A549 (cell line): Measurements from ENCODE around the gene ZNF625.

Source experiments
- BHLHE40 ChIP-seq: IDR thresholded peaks from 2 replicates; pipeline ENCODE4 v1.6.1; 2012; ENCODE audit warnings: low read depth, low read length, inconsistent platforms
- CBX8 ChIP-seq: fragments of 200-600 bp; sonication (generic); IDR thresholded peaks from 2 replicates; pipeline ENCODE4 v1.6.1; 2016
- CHD4 ChIP-seq: fragments of 200-600 bp; sonication (generic); IDR thresholded peaks from 2 replicates; pipeline ENCODE4 v1.6.1; 2016; ENCODE audit warnings: antibody characterized with exemption, mild to moderate bottlenecking, borderline replicate concordance
- CTCF ChIP-seq: fragments of >200 bp; sonication (Bioruptor Twin); formaldehyde crosslinking; IDR thresholded peaks from 3 replicates; pipeline ENCODE4 v1.5.1; 2016
- EP300 ChIP-seq, 2 experiments: fragments of >200 bp; sonication (Bioruptor Twin); formaldehyde crosslinking; IDR thresholded peaks; 2 replicates in 1 of 2; 3 replicates in 1 of 2; pipeline ENCODE4 v1.6.1; 2016 to 2017
- JUNB ChIP-seq: fragments of >200 bp; sonication (Bioruptor Twin); formaldehyde crosslinking; IDR thresholded peaks from 2 replicates; pipeline ENCODE4 v1.6.1; 2016
- MAZ ChIP-seq: fragments of 150-350 bp; IDR thresholded peaks from 2 replicates; pipeline ENCODE4 v1.6.1; 2014; ENCODE audit warnings: antibody characterized with exemption, low read depth, low read length, borderline replicate concordance
- REST ChIP-seq: fragments of 200-600 bp; sonication (generic); IDR thresholded peaks from 2 replicates; pipeline ENCODE4 v1.6.1; 2016; ENCODE audit warnings: antibody characterized with exemption, mild to moderate bottlenecking, moderate library complexity
- TP53 ChIP-seq: fragments of 250-450 bp; sonication (Bioruptor Pico); IDR thresholded peaks from 2 replicates; pipeline ENCODE4 v1.5.0; 2021; ENCODE audit warnings: mild to moderate bottlenecking, moderate library complexity

DNA sequence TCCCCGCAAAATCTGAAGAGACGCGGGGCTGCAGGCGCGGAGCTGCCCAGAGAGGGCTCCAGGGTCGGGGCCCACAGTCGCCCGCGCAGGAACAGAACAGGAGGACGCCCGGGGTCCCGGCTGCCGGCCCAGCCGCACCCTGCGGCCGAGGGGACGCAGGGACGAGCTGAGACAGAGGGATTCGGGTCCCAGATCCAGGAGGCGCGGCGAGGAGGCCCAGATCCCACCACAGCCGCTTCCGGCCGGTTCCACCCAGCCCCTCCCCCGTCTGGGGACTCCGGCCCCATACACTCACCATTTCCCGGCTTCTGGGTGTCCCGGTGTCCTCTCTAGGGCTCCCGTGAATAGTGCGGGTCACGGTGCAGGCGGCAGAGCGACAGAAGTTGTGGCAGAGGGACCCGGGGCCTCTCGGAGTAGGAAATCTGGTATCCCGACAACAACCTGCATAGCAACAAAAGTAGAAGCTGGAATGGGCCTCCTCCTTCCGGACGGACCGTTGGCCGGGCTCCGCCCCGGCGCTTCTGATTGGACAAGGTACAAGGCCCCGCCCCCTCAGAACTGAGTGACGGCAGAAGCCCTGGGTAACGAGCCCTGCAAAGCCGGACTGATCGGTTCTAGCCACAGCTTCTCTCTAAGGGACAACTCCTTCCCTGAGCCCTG, 16.5 kb downstream of the ZNF625 start, which contains the start of gene ZNF20:
- TF ChIP-seq CBX8 = no peak
- TF ChIP-seq CTCF = no peak
- no peak for TF ChIP-seq JUNB
- no peak for TF ChIP-seq MAZ
- TF ChIP-seq TP53 = no peak
- TF ChIP-seq CHD4 = no peak
- TF ChIP-seq REST = no peak
- no peak for TF ChIP-seq BHLHE40
- no peak for TF ChIP-seq EP300 (IDR thresholded peaks at IDR 0.05)
